ENCODE measurements around the gene AHR.
"Not testable (repeated sequence)": the region's sequence is repeated elsewhere in the genome, so short reads cannot be mapped to it uniquely, and the experiment has no call there.

The AHR gene

GRCh38 chr7:17382408-17383354 is 84.2 kb downstream of the AHR start:
- not testable (repeated sequence) for DNase-seq

DNA sequence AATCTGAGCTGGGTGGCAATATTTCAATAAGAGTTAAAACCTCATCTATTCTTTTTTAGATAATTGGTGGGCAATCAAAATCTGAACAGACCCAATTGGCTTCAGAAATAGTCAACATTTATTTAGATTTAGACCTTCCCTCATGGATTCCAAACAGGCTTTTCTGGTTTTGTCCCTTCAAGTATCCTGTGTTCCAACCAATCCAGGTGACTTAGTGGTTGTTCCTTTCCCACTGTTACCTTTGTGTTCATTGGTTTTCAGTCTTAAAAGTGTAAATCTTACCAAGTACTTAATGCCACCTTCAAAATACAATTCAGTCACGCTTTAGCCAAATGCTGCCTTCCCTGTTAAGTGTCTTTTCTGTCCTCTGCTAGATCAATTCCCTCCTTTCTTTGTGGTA is 85.9 kb downstream of the AHR start:
- DNase-seq: no peak

GRCh38 chr7:17385612-17386011 is 87.2 kb downstream of the AHR start:
- DNase-seq: no peak

DNA sequence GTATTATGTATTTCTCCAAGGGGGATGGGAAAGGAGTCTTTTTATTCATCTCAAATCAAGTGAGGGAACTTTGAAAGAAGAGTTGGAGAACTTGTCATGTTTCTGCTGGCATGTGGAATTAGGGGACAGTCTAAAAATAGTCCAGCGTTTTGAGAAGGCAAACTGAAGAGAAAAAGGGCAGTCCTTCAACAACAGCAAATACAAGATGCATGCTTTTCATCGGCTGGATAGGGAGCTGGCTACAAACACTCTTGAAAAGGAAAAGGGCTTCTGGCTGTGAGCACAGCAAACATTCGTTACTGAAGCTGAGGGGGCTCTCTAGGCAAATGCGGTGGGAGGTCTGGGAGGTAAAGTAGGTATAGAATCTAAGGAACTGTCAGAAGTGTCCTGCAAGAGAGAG is 91.9 kb downstream of the AHR start:
- DNase-seq: no peak

DNA sequence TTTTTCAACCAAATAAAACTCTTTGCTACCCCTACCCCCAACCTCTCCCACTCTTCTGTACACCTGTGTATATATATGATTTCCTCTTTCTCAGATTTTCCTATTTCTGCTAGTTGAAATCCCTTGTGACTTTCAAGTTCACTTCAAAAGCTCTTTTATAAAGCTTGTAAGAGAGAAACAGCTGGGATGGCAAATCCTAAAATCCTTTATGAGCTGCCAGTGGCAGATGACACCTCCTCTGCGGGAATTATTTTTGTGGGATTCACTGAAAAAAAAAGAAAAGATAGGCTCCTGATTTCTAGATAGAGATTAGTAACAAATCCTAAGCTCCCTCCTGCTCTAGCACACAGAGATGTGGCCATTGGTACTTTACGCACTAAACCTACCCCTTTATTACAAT is 92.9 kb downstream of the AHR start:
- DNase-seq: no peak

DNA sequence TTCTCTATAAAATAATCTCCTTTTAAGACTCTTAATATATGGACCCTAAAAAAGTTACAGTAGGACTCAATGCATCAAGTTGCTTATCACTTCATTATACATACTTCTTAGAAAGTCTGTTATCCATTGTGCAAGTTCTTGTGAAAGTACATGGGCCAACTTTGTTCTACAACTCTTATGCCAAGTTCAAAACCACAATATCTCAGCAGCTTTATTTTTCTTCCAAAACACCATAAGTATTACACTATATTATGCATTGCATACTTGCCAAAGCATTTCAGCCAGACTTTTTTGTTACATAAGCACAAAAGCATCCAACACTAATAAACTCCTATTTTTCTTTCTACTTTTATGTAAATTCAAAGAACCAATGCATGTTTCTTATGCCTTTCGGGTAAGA is 94.4 kb downstream of the AHR start:
- no peak for DNase-seq

DNA sequence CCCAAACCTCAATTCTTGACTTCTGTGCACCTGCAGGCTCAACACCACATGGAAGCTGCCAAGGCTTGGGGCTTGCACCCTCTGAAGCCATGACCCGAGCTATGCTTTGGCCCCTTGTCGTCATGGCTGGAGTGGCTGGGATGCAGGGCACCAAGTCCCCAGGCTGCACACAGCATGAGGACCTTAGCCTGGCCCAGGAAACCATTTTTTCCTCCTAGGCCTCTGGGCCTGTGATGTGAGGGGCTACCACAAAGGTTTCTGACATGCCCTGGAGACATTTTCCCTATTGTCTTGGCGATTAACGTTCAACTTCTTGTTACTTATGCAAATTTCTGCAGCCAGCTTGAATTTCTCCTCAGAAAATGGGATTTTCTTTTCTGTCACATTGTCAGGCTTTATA is 96.1 kb downstream of the AHR start:
- not testable (repeated sequence) for DNase-seq

All from DMS79 (cell line).